ENCODE results near the gene KRTAP12-2.

KRTAP12-2 gene

GRCh38 chr21:44616591-44616926 is 50.2 kb downstream of the KRTAP12-2 start:
- Histone ChIP-seq H3K4me3 (no peak overlapping the region), H3K27ac (no peak overlapping the region)
- DNase-seq (ENCODE audit: low spot score), result peak; percentile 66

More at GRCh38 chr21:44616591-44616926, 50.2 kb downstream of the KRTAP12-2 start:
- TF ChIP-seq CTCF (IDR thresholded peaks at IDR 0.05), result no peak

All from coronary artery (tissue), 2 donors.